Activated CD8-positive, alpha-beta T cell treated with anti-CD3 and anti-CD28 coated beads for 36 hours (primary cell): Measurements from ENCODE around the gene LRMDA. TPM values are rescaled to one million over a fixed set of nuclear protein-coding genes. Genes with fewer than 3 reads are reported as not detected.
"Not testable (repeated sequence)": the region's sequence is repeated elsewhere in the genome, so short reads cannot be mapped to it uniquely, and the experiment has no call there.

Experiments used
- ATAC-seq: fragments of 200-7000 bp; cut with Tn5 transposase; one replicate; pipeline ENCODE4 v1.10.0; 2021; ENCODE audit warnings: mild to moderate bottlenecking, moderate library complexity
- CTCF ChIA-PET: fragments of 350-600 bp; sonication (Branson Sonifier 250); formaldehyde crosslinking; loops from one replicate; lab custom pipeline; 2021; ENCODE audit warnings: antibody characterized with exemption; lab: Charles Lee
- POLR2A ChIA-PET: fragments of 350-600 bp; sonication (Branson Sonifier 250); formaldehyde crosslinking; loops from one replicate; lab custom pipeline; 2021; ENCODE audit warnings: antibody characterized with exemption; lab: Charles Lee
- DNase-seq: peaks from one replicate; pipeline ENCODE4 v3.0.0-alpha.2; 2020
- H3K27ac Mint-ChIP-seq: one replicate; pipeline ENCODE4 v1.8.0; 2021; ENCODE audit warnings: mild to moderate bottlenecking, mixed read lengths
- H3K27me3 Mint-ChIP-seq: one replicate; pipeline ENCODE4 v1.8.0; 2021; ENCODE audit warnings: mixed read lengths
- H3K36me3 Mint-ChIP-seq: one replicate; pipeline ENCODE4 v1.8.0; 2021; ENCODE audit warnings: low read depth, mixed read lengths
- H3K4me1 Mint-ChIP-seq: one replicate; pipeline ENCODE4 v1.8.0; 2021; ENCODE audit warnings: low read depth, mixed read lengths
- H3K4me3 Mint-ChIP-seq: one replicate; pipeline ENCODE4 v1.8.0; 2021; ENCODE audit warnings: mild to moderate bottlenecking, moderate library complexity, mixed read lengths
- H3K9me3 Mint-ChIP-seq: one replicate; pipeline ENCODE4 v1.8.0; 2021; ENCODE audit warnings: mixed read lengths
- intact Hi-C: fragments of 100-400 bp; cut with micrococcal nuclease; formaldehyde crosslinking; loops from one replicate; pipeline ENCODE4 v1.10.0; 2022
- total RNA-seq, 2 experiments: library from RNA; stranded (reverse); gene quantifications; one replicate each; pipeline ENCODE4 v1.2.3, GENCODE V29; 2021
- TF ChIP-seq, protein P1 (sequence below): fragments of 200-600 bp; IDR thresholded peaks from one replicate; pipeline ENCODE4 v1.8.0; 2022; ENCODE audit warnings: antibody characterized with exemption, mild to moderate bottlenecking

Gene LRMDA
- total RNA-seq, 2 experiments from 2014 or later = not detected

DNA sequence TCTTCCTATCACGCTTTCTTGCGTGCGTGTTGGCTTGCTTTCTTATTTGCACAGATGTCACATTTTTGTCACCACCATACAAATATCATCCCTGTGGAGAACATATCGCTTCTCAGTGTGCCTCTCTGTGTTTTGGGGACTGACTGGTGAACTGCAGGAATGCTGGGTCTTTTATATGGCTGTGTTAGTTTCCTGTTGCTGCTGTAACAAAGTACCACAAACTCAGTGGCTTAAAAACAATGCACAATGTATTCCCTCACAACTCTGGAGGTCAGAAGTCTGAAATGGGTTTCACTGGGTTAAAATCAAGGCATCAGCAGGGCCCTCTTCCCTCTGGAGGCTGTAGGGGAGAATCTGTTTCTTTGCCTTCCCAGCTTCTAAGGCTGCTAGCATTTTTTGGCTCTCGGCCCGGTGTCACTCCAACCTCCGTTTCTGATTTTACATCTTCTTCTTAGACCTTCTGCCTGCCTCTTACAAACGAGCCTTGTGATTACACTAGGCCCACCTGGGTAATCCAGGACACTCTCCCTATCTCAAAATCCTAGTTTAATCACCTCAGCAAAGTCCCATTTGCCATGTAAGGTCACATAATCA, 82.0 kb downstream of the LRMDA start:
- intact Hi-C loops = no loop called here
- DNase-seq = no peak
- Mint-ChIP-seq H3K9me3 (peaks cover 6% of the 10 kb centered on the region), H3K27me3 (peaks cover 2% of the 10 kb centered on the region), H3K36me3 (no peaks in the 10 kb centered on the region), H3K4me1 (peaks cover 2% of the 10 kb centered on the region), H3K27ac (no peak overlapping the region), H3K4me3 (no peak overlapping the region)
- ATAC-seq = no peak
- ChIA-PET CTCF (no interaction called here), POLR2A (no interaction called here)
- TF ChIP-seq, protein P1, sequence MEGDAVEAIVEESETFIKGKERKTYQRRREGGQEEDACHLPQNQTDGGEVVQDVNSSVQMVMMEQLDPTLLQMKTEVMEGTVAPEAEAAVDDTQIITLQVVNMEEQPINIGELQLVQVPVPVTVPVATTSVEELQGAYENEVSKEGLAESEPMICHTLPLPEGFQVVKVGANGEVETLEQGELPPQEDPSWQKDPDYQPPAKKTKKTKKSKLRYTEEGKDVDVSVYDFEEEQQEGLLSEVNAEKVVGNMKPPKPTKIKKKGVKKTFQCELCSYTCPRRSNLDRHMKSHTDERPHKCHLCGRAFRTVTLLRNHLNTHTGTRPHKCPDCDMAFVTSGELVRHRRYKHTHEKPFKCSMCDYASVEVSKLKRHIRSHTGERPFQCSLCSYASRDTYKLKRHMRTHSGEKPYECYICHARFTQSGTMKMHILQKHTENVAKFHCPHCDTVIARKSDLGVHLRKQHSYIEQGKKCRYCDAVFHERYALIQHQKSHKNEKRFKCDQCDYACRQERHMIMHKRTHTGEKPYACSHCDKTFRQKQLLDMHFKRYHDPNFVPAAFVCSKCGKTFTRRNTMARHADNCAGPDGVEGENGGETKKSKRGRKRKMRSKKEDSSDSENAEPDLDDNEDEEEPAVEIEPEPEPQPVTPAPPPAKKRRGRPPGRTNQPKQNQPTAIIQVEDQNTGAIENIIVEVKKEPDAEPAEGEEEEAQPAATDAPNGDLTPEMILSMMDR = no peak

DNA sequence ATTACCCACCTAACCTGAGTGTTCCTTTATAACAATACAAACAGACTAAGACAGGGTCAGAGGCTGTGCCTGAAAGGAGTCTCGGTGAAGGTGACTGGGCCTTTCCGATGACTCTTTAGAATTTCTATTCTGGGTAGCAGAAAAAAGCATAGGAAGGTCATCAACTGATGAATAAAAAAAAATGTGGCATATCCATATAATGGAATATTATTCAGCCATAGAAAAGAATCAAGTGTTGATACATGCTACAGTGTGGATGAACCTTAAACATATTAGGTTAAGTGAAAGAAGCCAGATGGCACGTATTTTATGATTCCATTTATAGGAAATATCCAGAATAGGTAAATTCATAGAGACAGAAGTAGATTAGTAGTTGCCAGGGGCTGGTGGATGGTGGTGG, 83.4 kb downstream of the LRMDA start:
- Mint-ChIP-seq H3K4me3 (no peak overlapping the region), H3K27me3 (peaks cover 6% of the 10 kb centered on the region), H3K27ac (no peak overlapping the region), H3K4me1 (no peaks in the 10 kb centered on the region), H3K36me3 (no peaks in the 10 kb centered on the region), H3K9me3 (peaks cover 6% of the 10 kb centered on the region)
- POLR2A ChIA-PET = no interaction called here
- intact Hi-C loops = no loop called here
- TF ChIP-seq, protein P1 = no peak
- no peak for ATAC-seq
- CTCF ChIA-PET = no interaction called here
- DNase-seq = no peak

DNA sequence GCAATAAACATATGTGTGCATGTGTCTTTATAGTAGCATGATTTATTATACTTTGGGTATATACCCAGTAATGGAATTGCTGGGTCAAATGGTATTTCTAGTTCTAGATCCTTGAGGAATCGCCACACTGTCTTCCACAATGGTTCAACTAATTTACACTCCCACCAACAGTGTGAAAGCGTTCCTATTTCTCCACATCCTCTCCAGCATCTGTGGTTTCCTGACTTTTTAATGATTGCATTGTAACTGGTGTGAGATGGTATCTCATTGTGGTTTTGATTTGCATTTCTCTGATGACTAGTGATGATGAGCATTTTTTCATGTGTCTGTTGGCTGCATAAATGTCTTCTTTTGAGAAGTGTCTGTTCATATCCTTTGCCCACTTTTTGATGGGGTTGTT, 84.7 kb downstream of the LRMDA start:
- DNase-seq, H3K27ac Mint-ChIP-seq, H3K4me1 Mint-ChIP-seq, H3K36me3 Mint-ChIP-seq, H3K4me3 Mint-ChIP-seq, CTCF ChIA-PET, POLR2A ChIA-PET, H3K9me3 Mint-ChIP-seq, ATAC-seq, intact Hi-C loops: not testable (repeated sequence)
- peaks cover 13% of the 10 kb centered on the region for H3K27me3 Mint-ChIP-seq

DNA sequence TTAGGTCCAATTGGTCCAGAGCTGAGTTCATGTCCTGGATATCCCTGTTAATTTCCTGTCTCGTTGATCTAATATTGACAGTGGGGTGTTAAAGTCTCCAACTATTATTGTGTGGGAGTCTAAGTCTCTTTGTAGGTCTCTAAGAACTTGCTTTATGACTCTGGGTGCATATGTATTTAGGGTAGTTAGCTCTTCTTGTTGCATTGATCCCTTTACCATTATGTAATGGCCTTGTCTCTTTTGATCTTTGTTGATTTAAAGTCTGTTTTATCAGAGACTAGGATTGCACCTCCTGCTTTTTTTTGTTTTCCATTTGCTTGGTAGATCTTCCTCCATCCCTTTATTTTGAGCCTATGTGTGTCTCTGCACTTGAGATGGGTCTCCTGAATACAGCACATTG, 87.8 kb downstream of the LRMDA start:
- ATAC-seq, H3K4me3 Mint-ChIP-seq, intact Hi-C loops, DNase-seq, CTCF ChIA-PET, H3K9me3 Mint-ChIP-seq, H3K4me1 Mint-ChIP-seq, H3K27ac Mint-ChIP-seq, POLR2A ChIA-PET, H3K36me3 Mint-ChIP-seq: not testable (repeated sequence)
- H3K27me3 Mint-ChIP-seq = peaks cover 18% of the 10 kb centered on the region

DNA sequence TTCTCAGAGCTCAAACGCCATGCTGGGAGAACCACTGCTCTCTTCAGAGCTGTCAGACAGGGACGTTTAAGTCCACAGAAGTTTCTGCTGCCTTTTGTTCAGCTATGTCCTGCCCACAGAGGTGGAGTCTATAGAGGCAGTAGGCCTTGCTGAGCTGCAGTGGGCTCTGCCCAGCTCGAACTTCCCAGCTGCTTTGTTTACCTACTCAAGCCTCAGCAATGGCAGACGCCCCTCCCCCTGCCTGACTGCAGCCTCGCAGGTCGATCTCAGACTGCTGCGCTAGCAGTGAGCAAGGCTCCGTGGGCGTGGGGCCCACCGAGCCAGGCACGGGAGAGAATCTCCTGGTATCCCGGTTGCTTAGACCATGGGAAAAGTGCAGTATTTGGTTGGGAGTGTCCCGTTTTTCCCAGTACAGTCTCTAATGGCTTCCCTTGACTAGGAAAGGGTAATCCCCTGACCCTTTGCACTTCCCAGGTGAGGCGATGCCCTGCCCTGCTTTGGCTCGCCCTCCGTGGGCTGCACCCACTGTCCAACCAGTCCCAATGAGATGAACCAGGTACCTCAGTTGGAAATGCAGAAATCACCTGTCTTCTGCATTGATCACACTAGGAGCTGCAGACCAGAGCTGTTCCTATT, 89.9 kb downstream of the LRMDA start:
- intact Hi-C loops, H3K4me3 Mint-ChIP-seq, H3K4me1 Mint-ChIP-seq, H3K27ac Mint-ChIP-seq, DNase-seq, H3K36me3 Mint-ChIP-seq, POLR2A ChIA-PET, ATAC-seq, H3K9me3 Mint-ChIP-seq, CTCF ChIA-PET: not testable (repeated sequence)
- H3K27me3 Mint-ChIP-seq = peaks cover 16% of the 10 kb centered on the region

DNA sequence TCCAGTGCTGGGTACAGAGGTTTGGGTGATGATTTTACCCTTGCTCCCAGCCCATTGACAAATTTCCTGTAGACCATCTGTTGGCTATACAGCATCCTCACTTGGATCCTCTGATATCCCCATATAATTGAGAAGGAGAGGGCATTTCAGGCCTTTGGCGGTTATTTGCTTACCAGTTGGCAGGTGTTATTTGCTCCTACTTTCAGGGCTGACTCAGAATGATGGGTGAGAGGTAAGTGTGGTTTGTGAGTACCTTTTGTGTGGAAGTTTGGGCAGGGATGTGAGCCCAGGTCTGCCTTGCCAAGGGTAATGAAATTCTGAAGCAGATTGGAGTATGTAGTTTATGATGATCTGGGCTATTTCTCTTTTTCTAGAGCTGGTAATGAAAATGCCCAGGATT, 93.6 kb downstream of the LRMDA start:
- H3K4me1 Mint-ChIP-seq = no peaks in the 10 kb centered on the region
- POLR2A ChIA-PET = no interaction called here
- DNase-seq = no peak
- no peak overlapping the region for H3K4me3 Mint-ChIP-seq
- H3K27ac Mint-ChIP-seq = no peak overlapping the region
- H3K27me3 Mint-ChIP-seq = peaks cover 12% of the 10 kb centered on the region
- intact Hi-C loops = no loop called here
- CTCF ChIA-PET = no interaction called here
- H3K9me3 Mint-ChIP-seq = no peaks in the 10 kb centered on the region
- ATAC-seq = no peak
- TF ChIP-seq, protein P1 = no peak
- H3K36me3 Mint-ChIP-seq = no peaks in the 10 kb centered on the region
